Lung (tissue), 12 donors: ENCODE data around the gene CHRNA9. TPM values are rescaled to one million over a fixed set of nuclear protein-coding genes. Genes with fewer than 3 reads are reported as not detected.

ENCODE experiments used
- ATAC-seq: fragments of 200-7000 bp; cut with Tn5 transposase; one replicate; pipeline ENCODE4 v1.9.1; 2020; ENCODE audit warnings: moderate number of reproducible peaks; ENCODE audit not compliant: insufficient read depth, low FRiP score
- DNase-seq, 3 donors: peaks; one replicate each; pipeline ENCODE4 v3.0.0-alpha.2; 2013 to 2017
- H3K27ac ChIP-seq, 2 donors: one replicate each; pipeline ENCODE4 v1.5.1; 2013; ENCODE audit warnings: mild to moderate bottlenecking in 2 of 2, moderate library complexity in 2 of 2, control low read depth in 1 of 2, inconsistent platforms in 1 of 2, low read depth in 1 of 2, low read length in 1 of 2
- H3K27me3 ChIP-seq, 3 donors: one replicate each; pipeline ENCODE4 v1.5.1; 2013; ENCODE audit warnings: low read length in 2 of 3; ENCODE audit not compliant: control insufficient read depth in 3 of 3, insufficient read depth in 3 of 3
- H3K36me3 ChIP-seq, 4 donors: one replicate each; pipeline ENCODE4 v1.5.1; 2013; ENCODE audit warnings: low read length in 4 of 4, mild to moderate bottlenecking in 1 of 4, moderate library complexity in 1 of 4; ENCODE audit not compliant: control insufficient read depth in 4 of 4, insufficient read depth in 4 of 4
- H3K4me1 ChIP-seq, 5 donors: one replicate each; pipeline ENCODE4 v1.5.1; 2013; ENCODE audit warnings: low read length in 5 of 5, mild to moderate bottlenecking in 2 of 5, moderate library complexity in 1 of 5; ENCODE audit not compliant: control insufficient read depth in 5 of 5, insufficient read depth in 5 of 5
- H3K4me3 ChIP-seq: one replicate; pipeline ENCODE4 v1.5.1; 2013; ENCODE audit warnings: mild to moderate bottlenecking, control low read depth, moderate library complexity
- H3K9ac ChIP-seq, 2 donors: one replicate each; pipeline ENCODE4 v1.5.1; 2013; ENCODE audit warnings: low read length in 2 of 2, control low read depth in 1 of 2; ENCODE audit not compliant: insufficient read depth in 1 of 2
- H3K9me3 ChIP-seq, 4 donors: one replicate each; pipeline ENCODE4 v1.5.1; 2013; ENCODE audit warnings: low read length in 3 of 4, mild to moderate bottlenecking in 1 of 4, moderate library complexity in 1 of 4; ENCODE audit not compliant: control insufficient read depth in 4 of 4, insufficient read depth in 3 of 4
- CTCF ChIP-seq: IDR thresholded peaks from 2 replicates; pipeline ENCODE4 v1.5.1; 2012; ENCODE audit warnings: mild to moderate bottlenecking; ENCODE audit errors: control extremely low read depth, extremely low read depth
- WGBS, 2 donors: extraction: QIAGEN DNeasy Blood & Tissue Kit; methylation state at CpG; one replicate each; pipeline ENCODE4 v1.1.7; 2013; 5-methylcytosine and 5-hydroxymethylcytosine counted together
- polyA plus RNA-seq, 2 donors: library from polyadenylated mRNA; stranded (reverse); fragments of 200-250 nt; gene quantifications; one replicate each; pipeline ENCODE4 v1.2.1, GENCODE V29; 2013
- total RNA-seq, 2 donors: library from RNA; depleted of rRNA in 1 of 2; stranded (reverse); fragments of >200 nt in 1 of 2; gene quantifications; one replicate each; pipeline ENCODE4 v1.2.1, GENCODE V29; 2014 to 2021
- donor health status: control.
- donor health status: control.
- donor health status: Bipolar disorder and iron deficiency.
- donor health status: healthy.
- donor health status: DM: yes; HTN: yes; CAD: no.

CHRNA9 gene
- total and polyA plus RNA-seq, 4 donors: 0.09 TPM; not detected in 3

GRCh38 chr4:40300371-40301162, 34.6 kb upstream of the CHRNA9 start:
- Histone ChIP-seq H3K27me3 (no peaks in the 10 kb centered on the region), H3K9me3 (peaks cover 0 to 7% (median 0%) of the 10 kb centered on the region in 4 donors), H3K9ac (no peak overlapping the region), H3K27ac (no peak overlapping the region), H3K4me3 (no peak overlapping the region), H3K36me3 (no peaks in the 10 kb centered on the region), H3K4me1 (no peaks in the 10 kb centered on the region)
- ATAC-seq: no peak
- no peak for DNase-seq
- WGBS, 2 donors: 71 to 86% methylated on average over 9 of the region's 9 CpGs
- no peak for TF ChIP-seq CTCF

- Histone ChIP-seq H3K36me3 (no peaks in the 10 kb centered on the region), H3K27me3 (no peaks in the 10 kb centered on the region), H3K4me1 (no peaks in the 10 kb centered on the region), H3K9ac (no peak overlapping the region), H3K27ac (no peak overlapping the region), H3K9me3 (peaks cover 0 to 7% (median 0%) of the 10 kb centered on the region in 4 donors), H3K4me3 (no peak overlapping the region)
- no peak for DNase-seq
- TF ChIP-seq CTCF: no peak
- no peak for ATAC-seq
- WGBS, 2 donors: 32 to 57% methylated on average over 7 of the region's 7 CpGs
Measured at GRCh38 chr4:40301603-40302002, 33.5 kb upstream of the CHRNA9 start.

GRCh38 chr4:40303751-40304150, 31.4 kb upstream of the CHRNA9 start:
- Histone ChIP-seq H3K36me3 (no peaks in the 10 kb centered on the region), H3K9ac (no peak overlapping the region), H3K4me3 (no peak overlapping the region), H3K27me3 (no peaks in the 10 kb centered on the region), H3K4me1 (no peaks in the 10 kb centered on the region), H3K9me3 (peaks cover 0 to 7% (median 0%) of the 10 kb centered on the region in 4 donors), H3K27ac (no peak overlapping the region)
- no peak for TF ChIP-seq CTCF
- no peak for DNase-seq
- WGBS, 2 donors: 95 to 96% methylated on average over 2 of the region's 2 CpGs
- ATAC-seq: no peak
